CD14-positive monocyte (primary cell): Measurements from ENCODE around the gene MAP2K6. TPM values are rescaled to one million over a fixed set of nuclear protein-coding genes. Genes with fewer than 3 reads are reported as not detected.

ENCODE experiments used
- DNase-seq, 3 donors: peaks; one replicate each; pipeline ENCODE4 v3.0.0-alpha.2; 2011 to 2022
- H2AFZ ChIP-seq: 2 replicates; pipeline ENCODE4 v1.6.0; 2012; ENCODE audit warnings: mild to moderate bottlenecking, low read depth, low read length, inconsistent platforms; ENCODE audit not compliant: insufficient read depth, poor library complexity, severe bottlenecking
- H3K27ac ChIP-seq, 2 donors: 1 replicate in 1 of 2; 2 replicates in 1 of 2; pipeline ENCODE4 v1.5.1; 2012 to 2013; ENCODE audit warnings: low read length in 2 of 2, control low read depth in 1 of 2, inconsistent platforms in 1 of 2, low read depth in 1 of 2, mild to moderate bottlenecking in 1 of 2
- H3K27me3 ChIP-seq, 2 donors: one replicate each; pipeline versions ENCODE4 v1.6.0 to v1.6.1; 2011 to 2013; ENCODE audit warnings: low read length in 2 of 2; ENCODE audit not compliant: control insufficient read depth in 2 of 2, insufficient read depth in 2 of 2
- H3K36me3 ChIP-seq, 2 donors: replicated peaks in 1 of 2; 1 replicate in 1 of 2; 2 replicates in 1 of 2; pipeline versions ENCODE4 v1.5.1 to v1.6.1; 2012 to 2013; ENCODE audit warnings: low read length in 2 of 2, control low read depth in 1 of 2, inconsistent platforms in 1 of 2, mild to moderate bottlenecking in 1 of 2; ENCODE audit not compliant: insufficient read depth in 2 of 2, control insufficient read depth in 1 of 2
- H3K4me1 ChIP-seq, 2 donors: 1 replicate in 1 of 2; 2 replicates in 1 of 2; pipeline versions ENCODE4 v1.5.1 to v1.6.1; 2012 to 2013; ENCODE audit warnings: low read length in 2 of 2, control low read depth in 1 of 2, inconsistent platforms in 1 of 2, mild to moderate bottlenecking in 1 of 2, moderate library complexity in 1 of 2; ENCODE audit not compliant: insufficient read depth in 2 of 2, control insufficient read depth in 1 of 2
- H3K4me2 ChIP-seq: replicated peaks from 2 replicates; pipeline ENCODE3; 2012; ENCODE audit warnings: low read length, moderate library complexity, mild to moderate bottlenecking; ENCODE audit not compliant: poor library complexity, severe bottlenecking; ENCODE audit errors: extremely low read depth
- H3K4me3 ChIP-seq, 3 experiments: fragments of 200-600 bp in 1 of 3; sonication (generic) in 1 of 3; replicated peaks in 1 of 3; 1 replicate in 2 of 3; 2 replicates in 1 of 3; pipeline ENCODE4 v1.5.1; 2011 to 2013; ENCODE audit warnings: low read length in 3 of 3, mild to moderate bottlenecking in 3 of 3, control low read depth in 2 of 3, low read depth in 2 of 3, inconsistent platforms in 1 of 3, moderate library complexity in 1 of 3
- H3K79me2 ChIP-seq: 2 replicates; pipeline ENCODE4 v1.6.0; 2012; ENCODE audit warnings: mild to moderate bottlenecking, control low read depth, inconsistent platforms, low read length, moderate library complexity; ENCODE audit not compliant: insufficient read depth
- H3K9ac ChIP-seq: 2 replicates; pipeline ENCODE4 v1.6.0; 2017; ENCODE audit warnings: low read length, mild to moderate bottlenecking; ENCODE audit not compliant: insufficient read depth, poor library complexity, severe bottlenecking
- H3K9me3 ChIP-seq, 2 donors: replicated peaks in 1 of 2; 1 replicate in 1 of 2; 2 replicates in 1 of 2; pipeline versions ENCODE4 v1.5.1 to v1.6.1; 2012 to 2013; ENCODE audit warnings: low read length in 2 of 2, control low read depth in 1 of 2; ENCODE audit not compliant: control insufficient read depth in 1 of 2, insufficient read depth in 1 of 2
- H4K20me1 ChIP-seq: 2 replicates; pipeline ENCODE4 v1.6.0; 2012; ENCODE audit warnings: mild to moderate bottlenecking, low read length, control low read depth, moderate library complexity; ENCODE audit not compliant: insufficient read depth
- H3K27ac Mint-ChIP-seq, 7 donors: one replicate each; pipeline ENCODE4 v1.8.0; 2020; ENCODE audit warnings: mild to moderate bottlenecking in 7 of 7, mixed read lengths in 7 of 7, moderate library complexity in 6 of 7, inconsistent platforms in 2 of 7
- H3K27me3 Mint-ChIP-seq, 3 donors: one replicate each; pipeline ENCODE4 v1.8.0; 2021 to 2022; ENCODE audit warnings: low read depth in 3 of 3, mild to moderate bottlenecking in 3 of 3, mixed read lengths in 3 of 3, moderate library complexity in 3 of 3, inconsistent platforms in 1 of 3
- H3K36me3 Mint-ChIP-seq, 2 donors: one replicate each; pipeline ENCODE4 v1.8.0; 2020; ENCODE audit warnings: mixed read lengths in 2 of 2, inconsistent platforms in 1 of 2, mild to moderate bottlenecking in 1 of 2
- H3K4me1 Mint-ChIP-seq: one replicate; pipeline ENCODE4 v1.8.0; 2020; ENCODE audit warnings: mild to moderate bottlenecking, mixed read lengths
- H3K4me3 Mint-ChIP-seq, 2 donors: one replicate each; pipeline ENCODE4 v1.8.0; 2020; ENCODE audit warnings: mild to moderate bottlenecking in 2 of 2, mixed read lengths in 2 of 2, moderate library complexity in 1 of 2
- H3K9me3 Mint-ChIP-seq, 7 donors: one replicate each; pipeline ENCODE4 v1.8.0; 2020 to 2022; ENCODE audit warnings: mixed read lengths in 7 of 7, mild to moderate bottlenecking in 6 of 7, moderate library complexity in 6 of 7, inconsistent platforms in 2 of 7
- WGBS: methylation state at CpG from one replicate; pipeline ENCODE4 v1.1.5; 2013; ENCODE audit warnings: missing lambda C conversion rate; ENCODE audit not compliant: insufficient coverage; 5-methylcytosine and 5-hydroxymethylcytosine counted together
- intact Hi-C, 2 donors: fragments of 100-400 bp; cut with micrococcal nuclease; formaldehyde crosslinking; loops; one replicate each; pipeline versions ENCODE4 v1.15.0 to v1.15.1; 2023
- polyA plus RNA-seq, 3 donors: library from polyadenylated mRNA; depleted of rRNA in 1 of 3; unstranded in 2 of 3; stranded (reverse) in 1 of 3; fragments of 300-500 nt in 2 of 3; fragments of >200 nt in 1 of 3; fragmentation: Illumina TruSeq in 2 of 3; gene quantifications; 1 replicate in 2 of 3; 2 replicates in 1 of 3; pipeline ENCODE4 v1.2.3, GENCODE V29; 2012 to 2021
- TF ChIP-seq, protein P1 (sequence below): fragments of 200-600 bp; IDR thresholded peaks from one replicate; pipeline ENCODE4 v1.8.0; 2022; ENCODE audit warnings: antibody characterized with exemption, mild to moderate bottlenecking

Gene MAP2K6
- polyA plus RNA-seq, 3 donors, result 13.5 to 28.9 (median 18.5) TPM

DNA sequence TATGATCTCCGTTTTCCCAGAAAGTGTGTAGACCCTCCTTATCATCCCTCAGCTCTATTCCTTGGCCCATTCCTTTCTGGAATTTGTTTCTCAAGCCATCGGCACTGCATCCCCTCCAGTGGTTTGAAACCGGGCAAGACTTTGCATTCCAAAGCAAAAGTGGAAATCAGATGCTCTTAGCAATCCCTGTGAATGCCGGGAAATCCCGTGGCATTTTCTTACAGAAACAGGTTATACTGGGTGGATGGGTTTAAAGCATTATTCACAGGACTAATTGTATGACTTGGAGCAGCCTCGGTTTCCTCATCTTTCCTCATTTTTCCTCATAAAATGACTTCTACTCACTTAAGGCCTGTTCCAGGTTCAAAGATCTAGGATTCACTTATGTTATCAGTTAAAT lies 52.0 kb downstream of the MAP2K6 start:
- H3K27ac Mint-ChIP-seq, result no peak overlapping the region
- TF ChIP-seq, protein P1, sequence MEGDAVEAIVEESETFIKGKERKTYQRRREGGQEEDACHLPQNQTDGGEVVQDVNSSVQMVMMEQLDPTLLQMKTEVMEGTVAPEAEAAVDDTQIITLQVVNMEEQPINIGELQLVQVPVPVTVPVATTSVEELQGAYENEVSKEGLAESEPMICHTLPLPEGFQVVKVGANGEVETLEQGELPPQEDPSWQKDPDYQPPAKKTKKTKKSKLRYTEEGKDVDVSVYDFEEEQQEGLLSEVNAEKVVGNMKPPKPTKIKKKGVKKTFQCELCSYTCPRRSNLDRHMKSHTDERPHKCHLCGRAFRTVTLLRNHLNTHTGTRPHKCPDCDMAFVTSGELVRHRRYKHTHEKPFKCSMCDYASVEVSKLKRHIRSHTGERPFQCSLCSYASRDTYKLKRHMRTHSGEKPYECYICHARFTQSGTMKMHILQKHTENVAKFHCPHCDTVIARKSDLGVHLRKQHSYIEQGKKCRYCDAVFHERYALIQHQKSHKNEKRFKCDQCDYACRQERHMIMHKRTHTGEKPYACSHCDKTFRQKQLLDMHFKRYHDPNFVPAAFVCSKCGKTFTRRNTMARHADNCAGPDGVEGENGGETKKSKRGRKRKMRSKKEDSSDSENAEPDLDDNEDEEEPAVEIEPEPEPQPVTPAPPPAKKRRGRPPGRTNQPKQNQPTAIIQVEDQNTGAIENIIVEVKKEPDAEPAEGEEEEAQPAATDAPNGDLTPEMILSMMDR, result no peak
- Histone ChIP-seq H3K4me2 (no peak overlapping the region), H3K4me3 (no peak overlapping the region), H2AFZ (no peak overlapping the region), H3K9me3 (no peaks in the 10 kb centered on the region), H3K27me3 (no peaks in the 10 kb centered on the region), H4K20me1 (no peaks in the 10 kb centered on the region), H3K79me2 (no peaks in the 10 kb centered on the region), H3K36me3 (no peaks in the 10 kb centered on the region), H3K9ac (no peak overlapping the region), H3K27ac (no peak overlapping the region), H3K4me1 (no peaks in the 10 kb centered on the region)
- H3K4me3 Mint-ChIP-seq, result no peak overlapping the region
- no peaks in the 10 kb centered on the region for H3K9me3 Mint-ChIP-seq
- intact Hi-C loops, result no loop called here
- H3K4me1 Mint-ChIP-seq, result no peaks in the 10 kb centered on the region
- WGBS, result 100% methylated on average over 3 of the region's 6 CpGs
- H3K27me3 Mint-ChIP-seq, result peaks cover 0 to 2% (median 0%) of the 10 kb centered on the region in 3 donors
- peaks cover 3 to 7% of the 10 kb centered on the region in 2 donors for H3K36me3 Mint-ChIP-seq
- no peak for DNase-seq

DNA sequence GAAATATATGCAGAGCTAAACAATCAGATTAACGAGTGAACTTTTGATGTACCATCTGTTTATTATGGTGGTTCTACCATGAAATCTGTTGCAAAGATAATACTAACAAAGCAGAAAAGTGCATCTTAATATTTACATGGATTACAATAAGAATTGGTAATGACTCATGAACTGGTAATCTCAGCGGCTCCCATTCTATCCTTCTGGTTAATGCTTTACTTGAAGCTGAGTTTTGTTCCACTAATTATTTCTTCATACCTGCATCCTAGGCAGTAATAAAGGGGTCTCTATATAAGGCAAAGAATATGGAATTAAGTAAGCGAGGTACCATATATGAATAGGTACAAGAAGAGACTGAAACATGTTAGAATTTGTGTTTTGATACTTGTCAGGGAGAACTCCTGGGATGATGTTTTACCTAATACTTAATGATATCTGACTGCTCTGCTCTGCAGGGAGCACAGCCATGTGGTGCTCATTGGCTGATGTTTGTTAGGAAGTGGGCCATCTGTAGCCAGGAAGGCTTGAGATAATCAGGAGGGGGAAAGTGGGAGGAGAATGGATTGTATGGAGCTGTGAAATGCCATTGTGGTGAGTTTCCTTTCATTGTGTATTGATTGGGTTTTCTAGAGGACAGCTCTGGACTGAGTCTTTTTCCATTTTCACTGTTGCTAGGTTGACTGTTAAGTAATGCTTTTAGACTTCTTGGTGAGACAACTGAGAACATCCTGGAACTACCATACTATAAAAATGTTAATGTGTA lies 52.6 kb downstream of the MAP2K6 start:
- peaks cover 3 to 7% of the 10 kb centered on the region in 2 donors for H3K36me3 Mint-ChIP-seq
- H3K9me3 ChIP-seq, result no peaks in the 10 kb centered on the region
- intact Hi-C loops, result no loop called here
- H3K27me3 ChIP-seq, result no peaks in the 10 kb centered on the region
- DNase-seq, result no peak
- WGBS, result 100% methylated on average over 1 of the region's 3 CpGs
- no peaks in the 10 kb centered on the region for H3K4me1 ChIP-seq
- no peaks in the 10 kb centered on the region for H4K20me1 ChIP-seq
- H3K79me2 ChIP-seq, result no peaks in the 10 kb centered on the region
- H2AFZ ChIP-seq, result no peak overlapping the region
- H3K4me3 ChIP-seq, result no peak overlapping the region
- H3K4me3 Mint-ChIP-seq, result no peak overlapping the region
- H3K4me1 Mint-ChIP-seq, result no peaks in the 10 kb centered on the region
- H3K27me3 Mint-ChIP-seq, result peaks cover 0 to 2% (median 0%) of the 10 kb centered on the region in 3 donors
- no peak overlapping the region for H3K27ac Mint-ChIP-seq
- TF ChIP-seq, protein P1, result no peak
- H3K4me2 ChIP-seq, result no peak overlapping the region
- H3K9me3 Mint-ChIP-seq, result no peaks in the 10 kb centered on the region
- no peak overlapping the region for H3K27ac ChIP-seq
- no peaks in the 10 kb centered on the region for H3K36me3 ChIP-seq
- no peak overlapping the region for H3K9ac ChIP-seq
